ENCODE results near the gene CCL5.

- TF ChIP-seq EZH2 (IDR thresholded peaks at IDR 0.05; ENCODE audit: low read length) = no peak
- no peak for TF ChIP-seq CTCF (optimal IDR thresholded peaks at IDR 0.05 in 1 of 3, IDR thresholded peaks at IDR 0.05 in 1 of 3, conservative IDR thresholded peaks at IDR 0.05 in 1 of 3; ENCODE audit: extremely low read depth in 1 of 3, insufficient read depth in 2 of 3, low read length in 3 of 3)
These were observed 9.1 kb upstream of the CCL5 start for GRCh38 chr17:35889241-35889640.
